GM19023 (cell line): ENCODE measurements around the gene FCN1.

Source experiments
- ATAC-seq: cut with Tn5 transposase; IDR thresholded peaks from one replicate; pipeline ENCODE4 v1.9.1; 2021; ENCODE audit warnings: mild to moderate bottlenecking, moderate library complexity; ENCODE audit not compliant: unreplicated experiment

The FCN1 gene

DNA sequence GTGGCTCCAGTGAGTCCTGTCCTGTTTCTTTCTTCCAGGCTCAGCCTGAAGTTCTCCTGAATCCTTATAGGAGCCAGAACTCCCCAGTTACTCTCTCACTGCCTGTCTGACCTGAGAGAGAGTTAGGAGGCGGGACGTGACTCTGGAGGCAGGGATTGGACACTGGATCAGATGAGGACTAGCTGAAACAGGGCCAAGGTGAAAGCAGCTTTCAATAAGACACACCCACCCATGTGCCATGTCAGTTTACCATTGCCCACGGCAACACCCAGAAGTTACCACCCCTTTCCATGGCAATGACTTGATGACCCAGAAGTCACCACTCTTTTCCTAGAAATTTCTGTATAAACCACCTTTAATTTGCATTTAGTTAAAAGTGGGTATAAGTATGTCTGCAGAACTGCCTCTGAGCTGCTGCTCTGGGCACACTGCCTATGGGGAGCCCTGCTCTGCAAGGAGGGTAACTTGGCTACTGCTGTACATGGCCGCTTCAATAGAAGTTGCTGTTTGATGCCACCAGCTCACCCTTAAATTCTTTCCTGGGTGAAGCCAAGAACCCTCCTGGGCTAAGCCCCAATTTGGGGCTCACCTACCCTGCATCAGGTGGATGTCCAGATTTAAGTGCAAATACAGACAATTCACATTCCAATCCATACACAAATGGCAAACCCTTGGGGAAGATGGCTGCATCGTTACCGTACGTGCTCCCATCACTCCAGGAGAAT is 23.4 kb downstream of the FCN1 start:
- no peak for ATAC-seq

DNA sequence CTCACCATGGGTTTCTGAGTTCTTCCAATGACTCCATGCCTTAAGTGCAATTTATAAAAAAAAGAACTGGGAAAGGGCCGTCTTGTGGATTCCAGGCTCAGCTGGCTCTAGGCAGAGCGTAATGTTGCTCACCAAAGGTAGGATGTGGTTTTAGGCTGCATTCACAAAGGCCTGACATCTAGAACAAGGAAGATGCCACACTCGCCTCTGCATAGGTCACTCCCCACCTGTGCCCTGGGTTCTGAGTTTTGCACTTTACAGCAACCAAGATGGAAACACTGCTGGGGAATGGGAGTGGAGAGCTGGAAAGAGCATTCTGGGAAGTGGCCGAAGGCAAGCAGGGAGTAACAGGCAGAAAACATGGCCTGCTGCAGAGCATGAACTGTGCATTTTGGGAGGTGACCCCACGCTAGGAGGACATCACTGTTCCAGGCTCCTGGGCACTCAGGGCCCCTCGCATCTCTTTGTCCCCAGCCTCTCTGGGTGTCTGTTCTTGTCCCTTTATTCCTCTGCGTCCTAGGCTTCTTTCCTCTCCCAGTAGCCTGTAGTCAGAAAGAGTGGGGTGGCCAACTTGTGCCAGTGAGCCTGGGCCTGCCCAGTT is 24.8 kb downstream of the FCN1 start:
- ATAC-seq, result no peak

GRCh38 chr9:134892221-134892620 is 25.5 kb downstream of the FCN1 start:
- no peak for ATAC-seq

GRCh38 chr9:134891713-134892112 is 26.0 kb downstream of the FCN1 start:
- no peak for ATAC-seq

DNA sequence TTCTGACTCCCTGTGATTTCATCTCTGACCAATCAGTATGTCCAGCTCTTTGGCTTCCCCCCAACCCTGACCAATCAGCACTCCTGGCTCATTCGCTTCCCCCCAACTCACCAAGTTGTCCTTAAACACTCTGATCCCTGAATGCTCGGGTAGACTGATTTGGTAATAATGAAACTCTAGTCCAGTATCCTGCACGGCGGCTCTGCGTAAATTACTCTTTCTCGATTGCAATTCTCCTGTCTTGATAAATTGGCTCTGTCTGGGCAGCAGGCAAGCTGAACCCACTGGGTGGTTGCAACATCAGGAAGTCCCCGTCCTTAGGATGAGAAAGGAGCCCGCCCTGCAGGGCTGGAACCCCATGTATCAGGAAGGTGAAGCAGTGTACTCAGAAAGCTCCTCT is 26.7 kb downstream of the FCN1 start:
- no peak for ATAC-seq

GRCh38 chr9:134890155-134890495 is 27.6 kb downstream of the FCN1 start:
- ATAC-seq, result no peak

DNA sequence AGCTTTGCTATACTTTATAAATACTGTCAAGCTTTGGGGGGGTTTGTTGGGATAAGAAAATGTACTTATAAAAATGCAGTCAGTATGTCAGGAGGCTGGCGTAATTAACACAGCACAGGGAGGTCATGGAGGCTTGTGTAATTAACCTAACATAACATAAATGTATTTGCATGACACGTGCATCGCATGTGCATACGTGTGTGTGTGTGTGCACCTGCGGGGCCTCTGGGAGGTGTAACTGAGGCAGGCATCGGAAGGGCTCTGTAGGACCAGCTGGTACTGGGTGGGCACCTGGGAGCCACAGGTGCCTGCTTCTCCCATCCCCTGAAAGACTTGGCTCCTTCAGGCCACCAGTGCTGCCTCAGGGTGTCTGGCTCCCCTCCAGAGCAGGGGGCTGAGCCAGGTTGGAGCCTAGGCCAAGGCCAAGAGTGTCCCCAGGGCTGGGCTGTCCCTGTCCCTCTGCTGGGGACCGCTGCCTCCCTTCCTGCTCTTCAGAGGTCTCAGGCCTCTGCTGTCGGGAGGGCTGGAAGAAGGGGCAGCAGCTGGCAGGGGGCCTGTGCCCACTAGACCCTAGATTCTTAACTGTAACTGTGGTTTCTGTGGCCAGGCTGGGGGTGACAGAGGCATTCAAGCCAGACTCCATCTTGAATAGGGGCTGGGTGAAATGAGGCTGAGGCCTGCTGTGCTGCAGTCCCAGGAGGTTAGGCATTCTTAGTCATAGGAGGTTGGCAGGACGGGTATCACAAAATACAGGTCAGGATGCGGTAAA is 28.1 kb downstream of the FCN1 start:
- no peak for ATAC-seq

- no peak for ATAC-seq
These were observed 29.0 kb downstream of the FCN1 start for GRCh38 chr9:134888603-134889190.

DNA sequence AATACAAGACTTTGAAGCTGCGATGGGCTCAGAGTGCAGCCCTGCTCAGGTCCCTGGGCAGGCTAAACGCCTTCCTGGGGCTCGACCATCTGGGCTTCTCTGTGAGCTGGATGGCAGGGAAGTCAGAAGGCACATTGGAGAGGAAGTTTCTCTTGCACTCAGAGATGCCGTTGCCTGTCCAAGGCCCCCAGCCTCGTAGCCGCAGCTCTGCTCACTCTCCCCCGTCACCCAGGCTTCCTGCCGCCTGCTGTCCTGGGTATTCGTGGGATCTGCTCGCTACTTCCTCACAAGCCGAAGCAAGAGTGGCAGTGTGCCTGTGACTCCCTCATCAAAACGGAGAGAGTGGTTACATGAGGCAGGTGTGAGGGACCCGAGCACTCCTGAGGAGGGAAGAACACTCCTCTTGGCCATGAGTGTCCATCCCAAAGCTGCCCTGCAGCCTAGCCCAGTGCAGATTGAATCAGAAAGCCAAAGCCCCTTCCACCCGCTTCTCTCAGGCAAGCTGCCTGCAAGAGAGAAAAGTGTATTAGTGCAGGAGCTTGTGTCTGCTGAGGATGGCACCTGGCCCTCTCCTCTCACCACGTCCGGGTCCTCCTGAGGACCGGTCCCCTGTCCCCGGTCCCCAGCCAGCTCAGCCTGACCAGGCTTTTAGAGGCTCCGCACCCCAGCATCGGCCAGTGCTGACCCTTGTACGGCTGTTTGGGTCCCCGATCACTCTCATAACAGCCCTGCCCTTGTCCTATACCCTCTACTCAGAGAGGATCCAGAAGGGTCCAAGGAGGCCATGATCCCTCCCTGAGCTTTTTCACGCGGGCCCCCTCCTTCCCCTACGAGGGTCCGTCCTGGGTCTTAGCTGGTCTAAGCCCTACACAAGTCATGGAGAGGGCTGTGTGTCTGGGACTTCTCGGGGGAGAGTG is 29.8 kb downstream of the FCN1 start:
- ATAC-seq, result no peak

GRCh38 chr9:134887219-134887618 is 30.5 kb downstream of the FCN1 start:
- ATAC-seq, result no peak

GRCh38 chr9:134886413-134886913 is 31.2 kb downstream of the FCN1 start:
- no peak for ATAC-seq

- no peak for ATAC-seq
These were observed 31.9 kb downstream of the FCN1 start for GRCh38 chr9:134885679-134886412.

DNA sequence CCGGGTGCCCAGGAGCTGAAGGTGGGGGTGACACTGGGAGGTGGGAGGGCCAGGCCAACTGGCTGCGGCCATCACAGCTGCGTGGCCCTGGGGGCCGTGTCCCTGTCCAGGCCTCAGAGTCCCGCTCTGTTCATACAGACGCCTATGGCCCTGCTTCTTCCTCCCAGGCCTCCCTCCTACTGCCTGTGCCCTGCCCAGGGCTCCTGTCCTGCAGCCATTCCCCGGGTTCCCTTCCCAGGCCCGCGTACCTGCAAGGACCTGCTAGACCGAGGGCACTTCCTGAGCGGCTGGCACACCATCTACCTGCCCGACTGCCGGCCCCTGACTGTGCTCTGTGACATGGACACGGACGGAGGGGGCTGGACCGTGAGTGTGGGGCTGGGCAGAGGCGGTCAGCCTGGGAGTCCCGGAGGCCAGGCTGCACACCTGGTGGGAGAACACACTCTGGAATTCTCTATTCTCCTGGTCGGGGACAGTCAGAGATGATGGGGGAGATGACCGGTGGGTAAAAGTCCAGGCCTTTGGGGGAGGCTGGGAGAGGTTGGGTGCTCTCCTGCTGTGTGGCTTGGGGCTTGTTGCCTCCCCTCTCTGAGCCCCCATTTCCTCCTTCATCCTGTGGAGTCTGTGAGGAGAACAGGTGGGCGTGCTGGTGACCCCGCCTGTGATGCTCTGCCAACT is 32.6 kb downstream of the FCN1 start:
- ATAC-seq, result no peak

GRCh38 chr9:134884492-134884891 is 33.2 kb downstream of the FCN1 start:
- ATAC-seq, result no peak

GRCh38 chr9:134883040-134883782 is 34.5 kb downstream of the FCN1 start:
- ATAC-seq, result no peak

DNA sequence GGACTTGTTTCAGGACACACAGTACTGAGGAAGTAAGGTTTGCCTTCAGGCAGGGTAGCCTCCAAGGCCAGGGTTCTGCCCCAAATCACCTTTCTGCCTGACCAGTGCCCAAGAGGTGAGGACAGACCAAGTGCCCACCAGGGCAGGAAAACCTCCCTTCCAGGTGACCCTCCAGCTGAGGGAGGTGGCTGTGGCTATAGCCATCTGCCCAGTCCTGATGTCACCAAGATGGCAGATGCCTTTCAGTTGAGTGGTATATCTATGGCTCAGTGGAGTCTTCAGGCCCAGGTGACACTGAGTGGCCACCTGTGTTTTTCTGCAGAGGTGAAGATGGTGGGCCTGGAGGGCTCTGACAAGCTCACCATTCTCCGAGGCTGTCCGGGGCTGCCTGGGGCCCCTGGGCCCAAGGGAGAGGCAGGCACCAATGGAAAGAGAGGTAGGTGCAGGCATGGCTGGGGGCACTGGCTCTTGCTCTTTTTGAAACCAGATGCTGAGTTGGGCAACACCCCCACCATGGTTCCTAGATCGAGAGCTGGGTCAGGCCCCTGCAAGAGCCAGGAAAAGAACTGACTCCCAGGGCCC is 35.4 kb downstream of the FCN1 start:
- ATAC-seq, result no peak

DNA sequence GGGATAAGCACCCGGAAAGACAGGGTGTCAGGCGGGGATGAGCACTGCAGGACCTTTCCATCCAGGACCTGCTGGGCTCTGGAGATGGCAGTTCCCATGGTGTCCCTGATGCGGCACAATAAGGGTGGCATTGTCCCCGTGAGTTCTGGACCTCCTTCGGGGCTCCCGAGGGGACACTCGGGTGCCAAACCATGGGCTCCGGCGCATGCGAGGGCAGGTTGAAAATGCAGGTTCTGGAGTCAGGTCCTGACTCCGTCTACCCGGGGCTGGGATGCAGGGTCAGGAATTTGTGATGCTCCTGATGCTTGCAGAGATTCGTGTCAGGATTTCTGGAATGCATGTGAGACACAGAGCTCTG is 36.4 kb downstream of the FCN1 start:
- no peak for ATAC-seq
